Measurements from ENCODE around the gene NEFH. TPM values are rescaled to one million over a fixed set of nuclear protein-coding genes. Genes with fewer than 3 reads are reported as not detected.

The NEFH gene
- total RNA-seq, 2 experiments from 2014 or later = 0.05 to 0.06 TPM

- Mint-ChIP-seq H3K27me3 (no peaks in the 10 kb centered on the region), H3K27ac (no peak overlapping the region), H3K9me3 (no peaks in the 10 kb centered on the region), H3K4me3 (no peak overlapping the region), H3K36me3 (ENCODE audit: low read depth) (peaks cover 92% of the 10 kb centered on the region), H3K4me1 (ENCODE audit: low read depth) (no peaks in the 10 kb centered on the region)
- Histone ChIP-seq H3K9me3 (ENCODE audit: control insufficient read depth in 1 of 2, insufficient read depth in 1 of 2, low read length in 2 of 2) (no peaks in the 10 kb centered on the region), H3K4me3 (ENCODE audit: low read length) (no peak overlapping the region), H3K27ac (ENCODE audit: low read depth in 1 of 2, low read length in 2 of 2) (no peak overlapping the region), H3K27me3 (ENCODE audit: control insufficient read depth in 1 of 2, insufficient read depth in 2 of 2, low read length in 2 of 2) (no peaks in the 10 kb centered on the region), H3K4me1 (ENCODE audit: insufficient read depth, low read length) (no peaks in the 10 kb centered on the region), H3K36me3 (ENCODE audit: insufficient read depth, low read length) (peaks cover 88% of the 10 kb centered on the region)
- ChIA-PET CTCF (no interaction called here), POLR2A (no interaction called here)
- DNase-seq (no peak), ATAC-seq (ENCODE audit: poor library complexity) (no peak)
- TF ChIP-seq CTCF (IDR thresholded peaks at IDR 0.05) = no peak
- intact Hi-C loops (cut with DNase I, micrococcal nuclease) = no loop called here
Measured at GRCh38 chr22:29536411-29536810, 56.4 kb downstream of the NEFH start.

GRCh38 chr22:29539105-29539504, 59.1 kb downstream of the NEFH start:
- intact Hi-C loops (cut with DNase I, micrococcal nuclease) = no loop called here
- Histone ChIP-seq H3K36me3 (ENCODE audit: insufficient read depth, low read length) (peaks cover 81% of the 10 kb centered on the region), H3K9me3 (ENCODE audit: control insufficient read depth in 1 of 2, insufficient read depth in 1 of 2, low read length in 2 of 2) (no peaks in the 10 kb centered on the region), H3K4me3 (ENCODE audit: low read length) (no peak overlapping the region), H3K4me1 (ENCODE audit: insufficient read depth, low read length) (no peaks in the 10 kb centered on the region), H3K27me3 (ENCODE audit: control insufficient read depth in 1 of 2, insufficient read depth in 2 of 2, low read length in 2 of 2) (no peaks in the 10 kb centered on the region), H3K27ac (ENCODE audit: low read depth in 1 of 2, low read length in 2 of 2) (no peak overlapping the region)
- no peaks in the 10 kb centered on the region for H3K4me1 Mint-ChIP-seq (ENCODE audit: low read depth)
- no peak overlapping the region for H3K4me3 Mint-ChIP-seq
- POLR2A ChIA-PET = no interaction called here
- no peaks in the 10 kb centered on the region for H3K27me3 Mint-ChIP-seq
- H3K27ac Mint-ChIP-seq = no peak overlapping the region
- TF ChIP-seq CTCF (IDR thresholded peaks at IDR 0.05) = no peak
- ATAC-seq (ENCODE audit: poor library complexity) (no peak), DNase-seq (no peak)
- CTCF ChIA-PET = no interaction called here
- H3K36me3 Mint-ChIP-seq (ENCODE audit: low read depth) = peaks cover 88% of the 10 kb centered on the region
- no peaks in the 10 kb centered on the region for H3K9me3 Mint-ChIP-seq

Other genes starting within 250 kb of the NEFH start
- gene RHBDD3, start 212.2 kb upstream of the NEFH start, total RNA-seq = 10 to 100 TPM in 1 of 2 experiments, 1 to 10 TPM in 1; 9.0 to 11.7 TPM
- 100 to 1,000 TPM; 292 to 309 TPM for gene EWSR1, start 211.9 kb upstream of the NEFH start, total RNA-seq
- under 1 TPM; 0.28 to 0.77 TPM for gene GAS2L1, start 173.6 kb upstream of the NEFH start, total RNA-seq
- gene RASL10A, start 164.5 kb upstream of the NEFH start, total RNA-seq = under 1 TPM; 0.30 to 0.36 TPM
- gene AP1B1, start 91.6 kb upstream of the NEFH start, total RNA-seq = 10 to 100 TPM; 25.6 to 26.4 TPM
- not detected for gene RFPL1, start 41.6 kb upstream of the NEFH start, total RNA-seq
- 10 to 100 TPM; 27.1 to 32.9 TPM for gene THOC5, start 73.5 kb downstream of the NEFH start, total RNA-seq
- 10 to 100 TPM; 17.8 to 20.5 TPM for gene NIPSNAP1, start 100.9 kb downstream of the NEFH start, total RNA-seq
- 10 to 100 TPM; 23.1 to 24.5 TPM for gene NF2, start 123.4 kb downstream of the NEFH start, total RNA-seq
- under 1 TPM; 0.33 to 0.45 TPM for gene CABP7, start 239.8 kb downstream of the NEFH start, total RNA-seq